Gastroesophageal sphincter (tissue), 4 donors: Measurements from ENCODE around the gene DISP2. TPM values are rescaled to one million over a fixed set of nuclear protein-coding genes. Genes with fewer than 3 reads are reported as not detected.

Source experiments
- ATAC-seq: fragments of 150-250 bp; one replicate; pipeline ENCODE4 v1.9.1; 2016; ENCODE audit warnings: mild to moderate bottlenecking, moderate library complexity
- H3K27ac ChIP-seq, 4 donors: fragments of 200-600 bp; sonication (generic) in 3 of 4; 1 replicate in 3 of 4; 2 replicates in 1 of 4; pipeline ENCODE4 v1.5.1; 2016 to 2019
- H3K27me3 ChIP-seq: fragments of 200-600 bp; sonication (generic); one replicate; pipeline ENCODE4 v1.5.1; 2019
- H3K36me3 ChIP-seq, 2 donors: fragments of 200-600 bp; sonication (generic); one replicate each; pipeline ENCODE4 v1.5.1; 2019; ENCODE audit warnings: control low read depth in 1 of 2
- H3K4me1 ChIP-seq, 3 donors: fragments of 200-600 bp; sonication (generic); 1 replicate in 2 of 3; 2 replicates in 1 of 3; pipeline ENCODE4 v1.5.1; 2016 to 2019; ENCODE audit warnings: control low read depth in 2 of 3
- H3K4me3 ChIP-seq, 2 donors: fragments of 200-600 bp; sonication (generic); one replicate each; pipeline ENCODE4 v1.5.1; 2019; ENCODE audit warnings: mild to moderate bottlenecking in 1 of 2, moderate library complexity in 1 of 2
- H3K9me3 ChIP-seq, 3 donors: fragments of 200-600 bp; sonication (generic); one replicate each; pipeline ENCODE4 v1.5.1; 2017 to 2019; ENCODE audit warnings: control low read depth in 2 of 3
- CTCF ChIP-seq, 4 experiments: fragments of 200-600 bp in 2 of 4; fragments of 450-650 bp in 2 of 4; sonication (generic) in 1 of 4; IDR thresholded peaks; one replicate each; pipeline ENCODE4 v1.5.1; 2017 to 2019; ENCODE audit warnings: antibody characterized with exemption in 4 of 4, mild to moderate bottlenecking in 2 of 4, moderate library complexity in 2 of 4
- EP300 ChIP-seq: sonication (generic); formaldehyde crosslinking; IDR thresholded peaks from one replicate; pipeline ENCODE4 v1.6.1; 2017; ENCODE audit warnings: antibody characterized with exemption, mild to moderate bottlenecking
- POLR2A ChIP-seq, 2 donors: fragments of 450-650 bp; IDR thresholded peaks; one replicate each; pipeline ENCODE4 v1.6.1; 2017; ENCODE audit warnings: antibody characterized with exemption in 2 of 2, mild to moderate bottlenecking in 2 of 2, moderate library complexity in 1 of 2
- POLR2AphosphoS5 ChIP-seq: sonication (generic); formaldehyde crosslinking; IDR thresholded peaks from one replicate; pipeline ENCODE4 v1.6.1; 2017; ENCODE audit warnings: antibody characterized with exemption
- WGBS, 2 donors: methylation state at CpG; one replicate each; pipeline ENCODE4 v1.1.5; 2018; ENCODE audit warnings: low coverage in 1 of 2; 5-methylcytosine and 5-hydroxymethylcytosine counted together
- total RNA-seq, 4 donors: library from RNA; depleted of rRNA; stranded (reverse); fragments of >200 nt; gene quantifications; one replicate each; pipeline ENCODE4 v1.1.0, GENCODE V29; 2016

Gene DISP2
- total RNA-seq, 4 donors from 2014 or later, result 0.07 to 0.19 (median 0.15) TPM

GRCh38 chr15:40399370-40399769 is 41.4 kb downstream of the DISP2 start:
- WGBS, 2 donors, result 85 to 100% methylated on average over 2 of the region's 7 CpGs

GRCh38 chr15:40405501-40406381 is 47.7 kb downstream of the DISP2 start, which contains the start of gene IVD:
Gene IVD (plus strand): TSS chr15:40405795. CDS start chr15:40405828, 33 bp downstream.
- TF ChIP-seq EP300 (no peak), POLR2A (IDR thresholded peaks at IDR 0.05) (peak; percentile 65 to 66), POLR2AphosphoS5 (peak; percentile 73), CTCF (IDR thresholded peaks at IDR 0.05) (peak in 1 of 4 experiments; percentile 15)
- Histone ChIP-seq H3K36me3 (peaks cover 0 to 34% of the 10 kb centered on the region in 2 donors), H3K27me3 (no peaks in the 10 kb centered on the region), H3K4me1 (peaks cover 0 to 27% (median 11%) of the 10 kb centered on the region in 3 donors), H3K27ac (peak within 1 kb of the TSS; percentile 35 to 82 (median 78)), H3K9me3 (no peaks in the 10 kb centered on the region), H3K4me3 (peak within 1 kb of the TSS; percentile 61 to 71)
- 0% methylated on average over 11 of the region's 54 CpGs; no CpG with 5 or more reads in 1 of the 2 donors for WGBS, 2 donors
- peak; percentile 100 for ATAC-seq

More at GRCh38 chr15:40399370-40399769, 41.4 kb downstream of the DISP2 start:
- no peak for TF ChIP-seq POLR2A (IDR thresholded peaks at IDR 0.05)
- no peak for TF ChIP-seq CTCF (IDR thresholded peaks at IDR 0.05)
- no peak for TF ChIP-seq POLR2AphosphoS5
- TF ChIP-seq EP300, result no peak
- ATAC-seq, result no peak
- Histone ChIP-seq H3K27ac (no peak overlapping the region), H3K4me1 (no peaks in the 10 kb centered on the region), H3K4me3 (no peak overlapping the region), H3K9me3 (no peaks in the 10 kb centered on the region), H3K36me3 (peaks cover 0 to 1% of the 10 kb centered on the region in 2 donors), H3K27me3 (no peaks in the 10 kb centered on the region)

- ATAC-seq, result no peak
- Histone ChIP-seq H3K27me3 (no peaks in the 10 kb centered on the region), H3K4me3 (no peak overlapping the region), H3K36me3 (peaks cover 0 to 51% of the 10 kb centered on the region in 2 donors), H3K9me3 (no peaks in the 10 kb centered on the region), H3K27ac (no peak overlapping the region), H3K4me1 (peaks cover 0 to 27% (median 11%) of the 10 kb centered on the region in 3 donors)
- TF ChIP-seq CTCF (IDR thresholded peaks at IDR 0.05), result no peak
- TF ChIP-seq EP300, result no peak
- no peak for TF ChIP-seq POLR2A (IDR thresholded peaks at IDR 0.05)
- no peak for TF ChIP-seq POLR2AphosphoS5
- 44 to 67% methylated on average over 2 to 6 of the region's 8 CpGs for WGBS, 2 donors
Observed at GRCh38 chr15:40407330-40407990, 49.4 kb downstream of the DISP2 start.

- Histone ChIP-seq H3K9me3 (no peaks in the 10 kb centered on the region), H3K27ac (no peak overlapping the region), H3K4me3 (no peak overlapping the region), H3K27me3 (no peaks in the 10 kb centered on the region), H3K36me3 (peaks cover 0 to 70% of the 10 kb centered on the region in 2 donors), H3K4me1 (peaks cover 0 to 27% (median 11%) of the 10 kb centered on the region in 3 donors)
- TF ChIP-seq EP300 (no peak), POLR2AphosphoS5 (no peak), POLR2A (IDR thresholded peaks at IDR 0.05) (no peak), CTCF (IDR thresholded peaks at IDR 0.05) (no peak)
- no peak for ATAC-seq
- WGBS, 2 donors, result 70 to 71% methylated on average over 2 to 3 of the region's 3 CpGs
Observed at GRCh38 chr15:40409366-40409765, 51.3 kb downstream of the DISP2 start.
